Neural crest cell (in vitro differentiated cells): ENCODE data around the gene TENT5A. TPM values are rescaled to one million over a fixed set of nuclear protein-coding genes. Genes with fewer than 3 reads are reported as not detected.
"Not testable (repeated sequence)": the region's sequence is repeated elsewhere in the genome, so short reads cannot be mapped to it uniquely, and the experiment has no call there.

Experiments
- DNase-seq: peaks from one replicate; pipeline ENCODE4 v3.0.0; 2021; ENCODE audit warnings: low read depth, mixed read lengths, low spot score
- H3K27ac Mint-ChIP-seq: one replicate; pipeline ENCODE4 v1.8.0; 2021; ENCODE audit warnings: mild to moderate bottlenecking, mixed read lengths; ENCODE audit not compliant: unreplicated experiment
- H3K27me3 Mint-ChIP-seq: 2 replicates; pipeline ENCODE4 v1.8.0; 2021; ENCODE audit warnings: low read depth, mild to moderate bottlenecking, mixed read lengths
- H3K36me3 Mint-ChIP-seq: 2 replicates; pipeline ENCODE4 v1.8.0; 2021; ENCODE audit warnings: low read depth, mild to moderate bottlenecking, mixed read lengths
- H3K4me1 Mint-ChIP-seq: 2 replicates; pipeline ENCODE4 v1.8.0; 2021; ENCODE audit warnings: mixed read lengths
- H3K4me3 Mint-ChIP-seq: one replicate; pipeline ENCODE4 v1.8.0; 2021; ENCODE audit warnings: mild to moderate bottlenecking, mixed read lengths
- H3K9me3 Mint-ChIP-seq: 2 replicates; pipeline ENCODE4 v1.8.0; 2021; ENCODE audit warnings: mixed read lengths
- CTCF ChIP-seq: fragments of 200-600 bp; sonication (generic); conservative IDR thresholded peaks from 2 replicates; pipeline ENCODE4 v1.5.0; 2021; ENCODE audit warnings: antibody characterized with exemption, mild to moderate bottlenecking
- total RNA-seq: library from RNA; stranded (reverse); gene quantifications from 2 replicates; pipeline ENCODE4 v1.2.1, GENCODE V29; 2021

TENT5A gene
- total RNA-seq, 1 donor from 2014 or later, result 4.6 TPM

- TF ChIP-seq CTCF, result no peak
- Mint-ChIP-seq H3K4me1 (peaks cover 19% of the 10 kb centered on the region), H3K27me3 (no peaks in the 10 kb centered on the region), H3K27ac (no peak overlapping the region), H3K4me3 (no peak overlapping the region), H3K36me3 (no peaks in the 10 kb centered on the region), H3K9me3 (peaks cover 2% of the 10 kb centered on the region)
- DNase-seq, result no peak
Measured at GRCh38 chr6:81783893-81784292, 31.4 kb upstream of the TENT5A start.

- Mint-ChIP-seq H3K4me1 (peaks cover 9% of the 10 kb centered on the region), H3K36me3 (no peaks in the 10 kb centered on the region), H3K9me3 (peaks cover 2% of the 10 kb centered on the region), H3K4me3 (no peak overlapping the region), H3K27ac (no peak overlapping the region), H3K27me3 (no peaks in the 10 kb centered on the region)
- no peak for TF ChIP-seq CTCF
- no peak for DNase-seq
Measured at GRCh38 chr6:81781624-81782023, 29.1 kb upstream of the TENT5A start.

GRCh38 chr6:81777586-81778268 lies 25.2 kb upstream of the TENT5A start:
- H3K4me1 Mint-ChIP-seq, result no peaks in the 10 kb centered on the region
- no peaks in the 10 kb centered on the region for H3K27me3 Mint-ChIP-seq
- TF ChIP-seq CTCF, result no peak
- no peak overlapping the region for H3K4me3 Mint-ChIP-seq
- H3K9me3 Mint-ChIP-seq, result peaks cover 2% of the 10 kb centered on the region
- no peak for DNase-seq
- no peaks in the 10 kb centered on the region for H3K36me3 Mint-ChIP-seq
- H3K27ac Mint-ChIP-seq, result no peak overlapping the region

GRCh38 chr6:81776219-81776618 lies 23.7 kb upstream of the TENT5A start:
- not testable (repeated sequence) for H3K27ac Mint-ChIP-seq, H3K4me3 Mint-ChIP-seq, H3K9me3 Mint-ChIP-seq, H3K36me3 Mint-ChIP-seq, H3K4me1 Mint-ChIP-seq, DNase-seq, H3K27me3 Mint-ChIP-seq

- no peak overlapping the region for H3K4me3 Mint-ChIP-seq
- no peak overlapping the region for H3K27ac Mint-ChIP-seq
- H3K27me3 Mint-ChIP-seq, result no peaks in the 10 kb centered on the region
- no peak for TF ChIP-seq CTCF
- H3K9me3 Mint-ChIP-seq, result peaks cover 2% of the 10 kb centered on the region
- no peaks in the 10 kb centered on the region for H3K4me1 Mint-ChIP-seq
- H3K36me3 Mint-ChIP-seq, result no peaks in the 10 kb centered on the region
- no peak for DNase-seq
Measured at GRCh38 chr6:81774542-81774941, 22.1 kb upstream of the TENT5A start.

GRCh38 chr6:81773887-81774286 lies 21.4 kb upstream of the TENT5A start:
- no peaks in the 10 kb centered on the region for H3K27me3 Mint-ChIP-seq
- peaks cover 2% of the 10 kb centered on the region for H3K9me3 Mint-ChIP-seq
- H3K36me3 Mint-ChIP-seq, result no peaks in the 10 kb centered on the region
- no peak for TF ChIP-seq CTCF
- no peak overlapping the region for H3K27ac Mint-ChIP-seq
- no peak for DNase-seq
- no peak overlapping the region for H3K4me3 Mint-ChIP-seq
- no peaks in the 10 kb centered on the region for H3K4me1 Mint-ChIP-seq
